HCT116 (cell line): ENCODE measurements around the gene FASTKD2.

ENCODE experiments used
- CTCF ChIP-seq, 3 experiments: fragments of 200-600 bp in 1 of 3; sonication (generic) in 1 of 3; IDR thresholded peaks in 2 of 3; conservative IDR thresholded peaks in 1 of 3; 2 replicates each; pipeline ENCODE4 v1.5.1; 2012 to 2017; ENCODE audit warnings: low read depth in 2 of 3, low read length in 2 of 3, antibody characterized with exemption in 1 of 3, borderline replicate concordance in 1 of 3, control low read depth in 1 of 3, mild to moderate bottlenecking in 1 of 3, mixed read lengths in 1 of 3, mixed run types in 1 of 3, moderate library complexity in 1 of 3; ENCODE audit not compliant: insufficient read depth in 1 of 3
- EZH2 ChIP-seq: fragments of 200-600 bp; sonication (generic); IDR thresholded peaks from 2 replicates; pipeline ENCODE4 v1.6.1; 2017; ENCODE audit warnings: antibody characterized with exemption, mixed run types
- POLR2A ChIP-seq: IDR thresholded peaks from 2 replicates; pipeline ENCODE4 v1.7.0; 2011; ENCODE audit warnings: borderline replicate concordance; ENCODE audit not compliant: insufficient read depth, insufficient read length; ENCODE audit errors: extremely low read depth
- POLR2AphosphoS5 ChIP-seq: IDR thresholded peaks from 2 replicates; pipeline ENCODE4 v1.6.1; 2011; ENCODE audit warnings: mild to moderate bottlenecking, low read depth, low read length, moderate library complexity
- RAD21 ChIP-seq: IDR thresholded peaks from 2 replicates; pipeline ENCODE4 v1.6.1; 2012; ENCODE audit warnings: low read depth, mild to moderate bottlenecking
- YY1 ChIP-seq: IDR thresholded peaks from 2 replicates; pipeline ENCODE4 v1.6.1; 2011; ENCODE audit warnings: low read length, low read depth, moderate library complexity, mild to moderate bottlenecking; ENCODE audit not compliant: insufficient replicate concordance; ENCODE audit errors: extremely low read depth
- TF ChIP-seq, protein P1 (sequence below): IDR thresholded peaks from 2 replicates; pipeline ENCODE4 v1.6.1; 2012

GRCh38 chr2:206756816-206757215, 8.6 kb upstream of the FASTKD2 start:
- TF ChIP-seq CTCF (IDR thresholded peaks at IDR 0.05 in 2 of 3, conservative IDR thresholded peaks at IDR 0.05 in 1 of 3; ENCODE audit: borderline replicate concordance in 1 of 3, insufficient read depth in 1 of 3, low read depth in 2 of 3, low read length in 2 of 3) (no peak), EZH2 (no peak), POLR2A (no peak), POLR2AphosphoS5 (no peak), YY1 (no peak), RAD21 (no peak)
- TF ChIP-seq, protein P1, sequence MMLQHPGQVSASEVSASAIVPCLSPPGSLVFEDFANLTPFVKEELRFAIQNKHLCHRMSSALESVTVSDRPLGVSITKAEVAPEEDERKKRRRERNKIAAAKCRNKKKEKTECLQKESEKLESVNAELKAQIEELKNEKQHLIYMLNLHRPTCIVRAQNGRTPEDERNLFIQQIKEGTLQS = no peak
